Measurements from ENCODE around the gene RAB44. TPM values are rescaled to one million over a fixed set of nuclear protein-coding genes. Genes with fewer than 3 reads are reported as not detected.

RAB44 gene
- polyA plus RNA-seq, 1 of the 3 experiments (the other 2 are of a cell fraction): 0.12 TPM

DNA sequence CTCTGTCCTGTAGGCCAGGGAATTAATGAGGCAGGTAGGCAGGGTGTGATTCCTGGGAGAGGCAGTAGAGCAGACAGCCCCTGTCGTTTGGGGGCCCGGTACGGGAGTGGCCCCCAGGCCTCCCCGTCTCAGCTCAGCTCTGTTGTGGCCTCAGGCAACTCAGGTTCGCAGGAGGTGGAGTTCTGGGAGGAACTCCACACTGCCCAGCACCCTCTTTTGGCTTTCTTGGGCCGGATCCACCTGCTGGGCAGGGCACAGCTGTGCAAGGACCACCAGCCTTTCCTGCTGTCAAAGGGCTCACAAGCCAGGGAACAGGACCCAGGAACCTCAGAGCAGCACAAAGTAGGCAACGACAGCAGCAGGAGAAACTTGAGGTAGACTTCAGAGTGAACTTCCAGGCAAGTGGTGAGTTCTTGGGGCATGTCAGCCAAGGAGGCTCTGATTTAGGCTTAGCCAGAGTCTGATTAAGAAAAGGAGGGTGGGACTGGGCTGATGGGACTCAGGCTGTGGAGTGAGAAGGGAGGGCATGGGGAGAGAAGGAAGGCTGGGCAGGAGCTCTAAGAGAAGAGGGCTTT lies 36.9 kb downstream of the RAB44 start:
- no peak overlapping the region for H3K27ac ChIP-seq (ENCODE audit: low read depth in 2 of 2, low read length in 1 of 2)
- ChIA-PET CTCF (interaction anchor here (3.0 to 4.9 kb wide), 2 partner anchors 10 to 24 kb away, joined by 13 to 21 read pairs; no protein-coding TSS in a partner anchor), POLR2A (no interaction called here)
- H3K9ac ChIP-seq: no peak overlapping the region
- no peak overlapping the region for H2AFZ ChIP-seq (ENCODE audit: low read depth)
- H3K36me3 ChIP-seq (replicated peaks in 1 of 2; ENCODE audit: control insufficient read depth in 1 of 2, insufficient read depth in 2 of 2, low read length in 1 of 2): no peaks in the 10 kb centered on the region
- WGBS (ENCODE audit: low lambda C conversion rate): 88% methylated on average over 4 of the region's 7 CpGs
- no peak overlapping the region for H3K4me2 ChIP-seq
- peaks cover 0 to 10% of the 10 kb centered on the region in 2 experiments; a peak in 1 of 4 replicates for H3K4me1 ChIP-seq (ENCODE audit: control insufficient read depth in 1 of 2, insufficient read depth in 2 of 2, low read depth in 1 of 2, low read length in 1 of 2)
- H4K20me1 ChIP-seq (ENCODE audit: insufficient read depth): no peaks in the 10 kb centered on the region
- H3K27me3 ChIP-seq (ENCODE audit: insufficient read depth): no peaks in the 10 kb centered on the region
- no peak overlapping the region for H3K4me3 ChIP-seq (ENCODE audit: low read depth in 2 of 2, low read length in 1 of 2)
- DNase-seq: no peak
- TF ChIP-seq TAF1 (IDR thresholded peaks at IDR 0.05; ENCODE audit: borderline replicate concordance, low read depth, low read length) (no peak), NRF1 (IDR thresholded peaks at IDR 0.05; ENCODE audit: low read depth, low read length) (no peak), MXI1 (IDR thresholded peaks at IDR 0.05; ENCODE audit: low read depth, low read length) (no peak), EP300 (IDR thresholded peaks at IDR 0.05; ENCODE audit: borderline replicate concordance in 1 of 2, low read depth in 1 of 2, low read length in 1 of 2) (no peak), RCOR1 (IDR thresholded peaks at IDR 0.05; ENCODE audit: low read length) (no peak), EZH2phosphoT487 (IDR thresholded peaks at IDR 0.05; ENCODE audit: borderline replicate concordance, low read depth) (no peak), POLR2AphosphoS5 (IDR thresholded peaks at IDR 0.05; ENCODE audit: low read depth, low read length) (no peak), JUND (IDR thresholded peaks at IDR 0.05) (no peak), RXRA (IDR thresholded peaks at IDR 0.05; ENCODE audit: borderline replicate concordance, low read depth) (no peak), CHD2 (IDR thresholded peaks at IDR 0.05; ENCODE audit: low read length, partially characterized antibody) (no peak)
- TF ChIP-seq, protein P1, sequence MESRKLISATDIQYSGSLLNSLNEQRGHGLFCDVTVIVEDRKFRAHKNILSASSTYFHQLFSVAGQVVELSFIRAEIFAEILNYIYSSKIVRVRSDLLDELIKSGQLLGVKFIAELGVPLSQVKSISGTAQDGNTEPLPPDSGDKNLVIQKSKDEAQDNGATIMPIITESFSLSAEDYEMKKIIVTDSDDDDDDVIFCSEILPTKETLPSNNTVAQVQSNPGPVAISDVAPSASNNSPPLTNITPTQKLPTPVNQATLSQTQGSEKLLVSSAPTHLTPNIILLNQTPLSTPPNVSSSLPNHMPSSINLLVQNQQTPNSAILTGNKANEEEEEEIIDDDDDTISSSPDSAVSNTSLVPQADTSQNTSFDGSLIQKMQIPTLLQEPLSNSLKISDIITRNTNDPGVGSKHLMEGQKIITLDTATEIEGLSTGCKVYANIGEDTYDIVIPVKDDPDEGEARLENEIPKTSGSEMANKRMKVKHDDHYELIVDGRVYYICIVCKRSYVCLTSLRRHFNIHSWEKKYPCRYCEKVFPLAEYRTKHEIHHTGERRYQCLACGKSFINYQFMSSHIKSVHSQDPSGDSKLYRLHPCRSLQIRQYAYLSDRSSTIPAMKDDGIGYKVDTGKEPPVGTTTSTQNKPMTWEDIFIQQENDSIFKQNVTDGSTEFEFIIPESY (IDR thresholded peaks at IDR 0.05; ENCODE audit: borderline replicate concordance, low read depth): no peak
- H3K9me2 ChIP-seq: no peaks in the 10 kb centered on the region
- no peaks in the 10 kb centered on the region for H3K9me3 ChIP-seq
- H3K79me2 ChIP-seq (ENCODE audit: insufficient read depth): no peaks in the 10 kb centered on the region
- H3F3A ChIP-seq (replicated peaks; ENCODE audit: insufficient read depth): no peaks in the 10 kb centered on the region

DNA sequence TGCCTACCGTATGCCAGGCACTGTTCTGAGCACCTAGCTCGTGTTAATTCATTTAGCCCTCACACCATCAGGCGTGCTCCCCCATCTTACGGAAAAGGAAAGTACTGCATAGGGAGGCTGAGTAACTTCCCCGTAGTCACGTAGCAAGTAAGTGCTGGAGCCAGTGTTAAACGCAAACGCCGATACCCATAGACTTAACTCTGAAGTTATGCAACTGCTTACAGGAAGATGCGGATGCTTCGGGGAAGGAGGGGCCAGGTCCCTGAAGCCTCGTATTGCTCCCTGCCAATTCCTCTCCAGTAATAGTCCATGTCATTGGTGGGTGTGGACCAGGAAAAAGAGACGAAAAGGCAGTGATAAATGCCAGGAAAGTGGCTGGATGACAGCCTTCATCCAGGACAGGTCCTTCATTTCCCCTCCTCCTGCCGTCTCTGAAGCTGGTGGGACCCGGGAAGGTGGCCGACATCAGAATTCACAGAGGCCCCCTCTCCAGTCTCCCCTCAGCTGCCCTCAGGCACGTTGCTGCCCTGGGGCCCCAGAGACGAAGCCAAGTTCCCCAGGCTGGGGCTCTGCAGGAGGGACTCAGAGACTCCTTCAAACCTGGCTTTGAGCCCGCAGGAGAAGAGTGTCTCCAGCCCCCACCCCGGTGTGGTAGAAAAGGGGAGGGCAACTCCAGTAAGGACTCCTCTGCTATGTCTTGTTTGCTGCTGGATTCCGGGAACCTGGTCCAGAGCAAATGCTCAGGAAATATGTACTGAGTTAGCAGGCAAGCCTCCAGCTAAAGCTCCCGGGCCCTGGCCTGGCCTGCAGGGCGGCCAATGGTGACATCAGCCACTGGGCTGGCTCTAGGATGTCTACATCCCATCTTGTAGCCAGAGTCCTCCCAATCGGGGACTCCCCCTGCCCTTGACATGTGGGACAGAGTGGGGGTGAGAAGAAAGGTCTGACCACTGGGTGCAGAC lies 37.8 kb downstream of the RAB44 start:
- Histone ChIP-seq H3K9me3 (no peaks in the 10 kb centered on the region), H3K9ac (no peak overlapping the region), H3K4me3 (ENCODE audit: low read depth in 2 of 2, low read length in 1 of 2) (no peak overlapping the region), H3K4me1 (ENCODE audit: control insufficient read depth in 1 of 2, insufficient read depth in 2 of 2, low read depth in 1 of 2, low read length in 1 of 2) (peaks cover 0 to 10% of the 10 kb centered on the region in 2 experiments; a peak in 1 of 4 replicates), H3K4me2 (no peak overlapping the region), H2AFZ (ENCODE audit: low read depth) (peak overlapping the region; percentile 73; the same call in 1 of the 2 replicates), H4K20me1 (ENCODE audit: insufficient read depth) (no peaks in the 10 kb centered on the region), H3K79me2 (ENCODE audit: insufficient read depth) (no peaks in the 10 kb centered on the region), H3K27ac (ENCODE audit: low read depth in 2 of 2, low read length in 1 of 2) (no peak overlapping the region), H3K9me2 (no peaks in the 10 kb centered on the region), H3K36me3 (replicated peaks in 1 of 2; ENCODE audit: control insufficient read depth in 1 of 2, insufficient read depth in 2 of 2, low read length in 1 of 2) (no peaks in the 10 kb centered on the region), H3F3A (replicated peaks; ENCODE audit: insufficient read depth) (no peaks in the 10 kb centered on the region), H3K27me3 (ENCODE audit: insufficient read depth) (no peaks in the 10 kb centered on the region)
- ChIA-PET CTCF (interaction anchor here (1.0 to 4.9 kb wide), 5 partner anchors 11 to 120 kb away, joined by 3 to 21 read pairs (median 5); no protein-coding TSS in a partner anchor), POLR2A (no interaction called here)
- DNase-seq: no peak
- WGBS (ENCODE audit: low lambda C conversion rate): 78% methylated on average over 19 of the region's 24 CpGs
- TF ChIP-seq, protein P2, sequence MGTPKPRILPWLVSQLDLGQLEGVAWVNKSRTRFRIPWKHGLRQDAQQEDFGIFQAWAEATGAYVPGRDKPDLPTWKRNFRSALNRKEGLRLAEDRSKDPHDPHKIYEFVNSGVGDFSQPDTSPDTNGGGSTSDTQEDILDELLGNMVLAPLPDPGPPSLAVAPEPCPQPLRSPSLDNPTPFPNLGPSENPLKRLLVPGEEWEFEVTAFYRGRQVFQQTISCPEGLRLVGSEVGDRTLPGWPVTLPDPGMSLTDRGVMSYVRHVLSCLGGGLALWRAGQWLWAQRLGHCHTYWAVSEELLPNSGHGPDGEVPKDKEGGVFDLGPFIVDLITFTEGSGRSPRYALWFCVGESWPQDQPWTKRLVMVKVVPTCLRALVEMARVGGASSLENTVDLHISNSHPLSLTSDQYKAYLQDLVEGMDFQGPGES (IDR thresholded peaks at IDR 0.05; ENCODE audit: low read depth, low read length): no peak
- TF ChIP-seq TEAD4 (IDR thresholded peaks at IDR 0.05; ENCODE audit: borderline replicate concordance, insufficient read depth) (no peak), EZH2phosphoT487 (IDR thresholded peaks at IDR 0.05; ENCODE audit: borderline replicate concordance, low read depth) (no peak), MXI1 (IDR thresholded peaks at IDR 0.05; ENCODE audit: low read depth, low read length) (no peak), NFIC (IDR thresholded peaks at IDR 0.05; ENCODE audit: borderline replicate concordance) (no peak)
- TF ChIP-seq, protein P3, sequence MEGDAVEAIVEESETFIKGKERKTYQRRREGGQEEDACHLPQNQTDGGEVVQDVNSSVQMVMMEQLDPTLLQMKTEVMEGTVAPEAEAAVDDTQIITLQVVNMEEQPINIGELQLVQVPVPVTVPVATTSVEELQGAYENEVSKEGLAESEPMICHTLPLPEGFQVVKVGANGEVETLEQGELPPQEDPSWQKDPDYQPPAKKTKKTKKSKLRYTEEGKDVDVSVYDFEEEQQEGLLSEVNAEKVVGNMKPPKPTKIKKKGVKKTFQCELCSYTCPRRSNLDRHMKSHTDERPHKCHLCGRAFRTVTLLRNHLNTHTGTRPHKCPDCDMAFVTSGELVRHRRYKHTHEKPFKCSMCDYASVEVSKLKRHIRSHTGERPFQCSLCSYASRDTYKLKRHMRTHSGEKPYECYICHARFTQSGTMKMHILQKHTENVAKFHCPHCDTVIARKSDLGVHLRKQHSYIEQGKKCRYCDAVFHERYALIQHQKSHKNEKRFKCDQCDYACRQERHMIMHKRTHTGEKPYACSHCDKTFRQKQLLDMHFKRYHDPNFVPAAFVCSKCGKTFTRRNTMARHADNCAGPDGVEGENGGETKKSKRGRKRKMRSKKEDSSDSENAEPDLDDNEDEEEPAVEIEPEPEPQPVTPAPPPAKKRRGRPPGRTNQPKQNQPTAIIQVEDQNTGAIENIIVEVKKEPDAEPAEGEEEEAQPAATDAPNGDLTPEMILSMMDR (IDR thresholded peaks at IDR 0.05): no peak
- TF ChIP-seq, protein P4, sequence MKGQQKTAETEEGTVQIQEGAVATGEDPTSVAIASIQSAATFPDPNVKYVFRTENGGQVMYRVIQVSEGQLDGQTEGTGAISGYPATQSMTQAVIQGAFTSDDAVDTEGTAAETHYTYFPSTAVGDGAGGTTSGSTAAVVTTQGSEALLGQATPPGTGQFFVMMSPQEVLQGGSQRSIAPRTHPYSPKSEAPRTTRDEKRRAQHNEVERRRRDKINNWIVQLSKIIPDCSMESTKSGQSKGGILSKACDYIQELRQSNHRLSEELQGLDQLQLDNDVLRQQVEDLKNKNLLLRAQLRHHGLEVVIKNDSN (IDR thresholded peaks at IDR 0.05; ENCODE audit: borderline replicate concordance, low read depth): no peak

Data from SK-N-SH (cell line).